Psoas muscle (tissue), 8 donors: Measurements from ENCODE around the gene ZNF664. TPM values are rescaled to one million over a fixed set of nuclear protein-coding genes. Genes with fewer than 3 reads are reported as not detected.

Experiments
- ATAC-seq, 4 donors: fragments of 200-7000 bp; cut with Tn5 transposase; one replicate each; pipeline ENCODE4 v1.9.1; 2020; ENCODE audit warnings: moderate library complexity in 3 of 4, mild to moderate bottlenecking in 2 of 4
- DNase-seq, 2 donors: peaks; one replicate each; pipeline ENCODE4 v3.0.0-alpha.2; 2020
- H3K27ac ChIP-seq: fragments of 200-600 bp; one replicate; pipeline ENCODE4 v1.8.0; 2022
- H3K27me3 ChIP-seq, 3 donors: fragments of 200-600 bp in 1 of 3; one replicate each; pipeline versions ENCODE4 v1.6.1 to v1.8.0; 2013 to 2022; ENCODE audit warnings: low read length in 2 of 3, mild to moderate bottlenecking in 2 of 3, moderate library complexity in 1 of 3; ENCODE audit not compliant: insufficient read depth in 3 of 3
- H3K36me3 ChIP-seq, 2 donors: fragments of 200-600 bp in 1 of 2; one replicate each; pipeline versions ENCODE4 v1.6.1 to v1.8.0; 2013 to 2022; ENCODE audit warnings: low read depth in 1 of 2, mild to moderate bottlenecking in 1 of 2, moderate library complexity in 1 of 2; ENCODE audit not compliant: insufficient read depth in 1 of 2
- H3K4me1 ChIP-seq: fragments of 200-600 bp; one replicate; pipeline ENCODE4 v1.8.0; 2022
- H3K4me3 ChIP-seq: fragments of 200-600 bp; one replicate; pipeline ENCODE4 v1.8.0; 2022; ENCODE audit warnings: mild to moderate bottlenecking
- H3K9me3 ChIP-seq: fragments of 200-600 bp; one replicate; pipeline ENCODE4 v1.8.0; 2022
- CTCF ChIP-seq: fragments of 200-600 bp; IDR thresholded peaks from one replicate; pipeline ENCODE4 v1.8.0; 2022; ENCODE audit warnings: antibody characterized with exemption
- WGBS, 3 donors: extraction: QIAGEN DNeasy Blood & Tissue Kit; methylation state at CpG; one replicate each; pipeline versions ENCODE4 v1.1.6 to v1.1.7; 2013; 5-methylcytosine and 5-hydroxymethylcytosine counted together
- intact Hi-C, 2 donors: fragments of 100-400 bp; cut with DNase I; formaldehyde crosslinking; loops; one replicate each; pipeline versions ENCODE4 v1.11.0 to v1.14.2; 2022
- polyA plus RNA-seq, 3 donors: library from polyadenylated mRNA; stranded (reverse); fragments of 200-250 nt; gene quantifications; one replicate each; pipeline ENCODE4 v1.2.3, GENCODE V29; 2013
- total RNA-seq, 4 donors: library from RNA; stranded (reverse); fragmentation: NEBNext Ultra II Directional in 2 of 4; extraction: Animal tissue kit (Norgen Biotek cat#: 25700) in 2 of 4; gene quantifications; one replicate each; pipeline versions ENCODE4 v1.2.1 to v1.2.4, GENCODE V29; 2021 to 2023
- donor health status: healthy with polysubstance abuse.
- donor health status: DM: no; HTN: no; CAD: no; lungs with moderate emphysema.
- donor health status: Bipolar disorder and iron deficiency.
- donor health status: healthy.
- donor health status: DM: yes; HTN: yes; CAD: no.
- donor health status: DM: no; HTN: no; CAD: no.
- donor health status: DM: no; HTN: no; CAD: no.
- donor health status: DM: yes; HTN: yes; CAD: no.

ZNF664 gene
- total and polyA plus RNA-seq, 7 donors, result 25.1 to 69.3 (median 39.1) TPM

GRCh38 chr12:123928897-123929296, 44.1 kb upstream of the ZNF664 start:
- no peaks in the 10 kb centered on the region for H3K9me3 ChIP-seq
- TF ChIP-seq CTCF, result no peak
- 67 to 70% (median 70%) methylated on average over 7 of the region's 7 CpGs for whole genome bisulfite sequencing, 3 donors
- ATAC-seq, result no peak
- H3K4me1 ChIP-seq, result no peaks in the 10 kb centered on the region
- peaks cover 0 to 11% (median 2%) of the 10 kb centered on the region in 3 donors for H3K27me3 ChIP-seq
- intact Hi-C loops, result no loop called here
- H3K4me3 ChIP-seq, result no peak overlapping the region
- no peak overlapping the region for H3K27ac ChIP-seq
- DNase-seq, result no peak
- no peaks in the 10 kb centered on the region for H3K36me3 ChIP-seq

- Histone ChIP-seq H3K27ac (no peak overlapping the region), H3K27me3 (peaks cover 0 to 11% (median 2%) of the 10 kb centered on the region in 3 donors), H3K36me3 (no peaks in the 10 kb centered on the region), H3K4me3 (no peak overlapping the region), H3K4me1 (no peaks in the 10 kb centered on the region), H3K9me3 (no peaks in the 10 kb centered on the region)
- 76 to 79% (median 78%) methylated on average over 9 of the region's 9 CpGs for WGBS, 3 donors
- DNase-seq (no peak), ATAC-seq (no peak)
- no peak for TF ChIP-seq CTCF
- intact Hi-C loops, result no loop called here
Observed at GRCh38 chr12:123929946-123930583, 43.0 kb upstream of the ZNF664 start.

GRCh38 chr12:123931686-123932321, 41.2 kb upstream of the ZNF664 start:
- peaks cover 0 to 11% (median 2%) of the 10 kb centered on the region in 3 donors for H3K27me3 ChIP-seq
- DNase-seq (no peak), ATAC-seq (no peak)
- no peaks in the 10 kb centered on the region for H3K4me1 ChIP-seq
- 87% methylated on average over 14 of the region's 14 CpGs for WGBS, 3 donors
- no peak for TF ChIP-seq CTCF
- H3K9me3 ChIP-seq, result no peaks in the 10 kb centered on the region
- peaks cover 0 to 16% of the 10 kb centered on the region in 2 donors for H3K36me3 ChIP-seq
- no peak overlapping the region for H3K4me3 ChIP-seq
- no peak overlapping the region for H3K27ac ChIP-seq
- intact Hi-C loops, result no loop called here

- no peak overlapping the region for H3K4me3 ChIP-seq
- H3K36me3 ChIP-seq, result peaks cover 0 to 28% of the 10 kb centered on the region in 2 donors
- ATAC-seq (no peak), DNase-seq (no peak)
- WGBS, 3 donors, result 87 to 91% (median 91%) methylated on average over 14 of the region's 14 CpGs
- no peaks in the 10 kb centered on the region for H3K9me3 ChIP-seq
- no peaks in the 10 kb centered on the region for H3K4me1 ChIP-seq
- no peak for TF ChIP-seq CTCF
- intact Hi-C loops, result no loop called here
- H3K27ac ChIP-seq, result no peak overlapping the region
- H3K27me3 ChIP-seq, result peaks cover 0 to 8% (median under 1%) of the 10 kb centered on the region in 3 donors
Observed at GRCh38 chr12:123933214-123933613, 39.8 kb upstream of the ZNF664 start.
